ENCODE data around the gene KCNQ1.

KCNQ1 gene

DNA sequence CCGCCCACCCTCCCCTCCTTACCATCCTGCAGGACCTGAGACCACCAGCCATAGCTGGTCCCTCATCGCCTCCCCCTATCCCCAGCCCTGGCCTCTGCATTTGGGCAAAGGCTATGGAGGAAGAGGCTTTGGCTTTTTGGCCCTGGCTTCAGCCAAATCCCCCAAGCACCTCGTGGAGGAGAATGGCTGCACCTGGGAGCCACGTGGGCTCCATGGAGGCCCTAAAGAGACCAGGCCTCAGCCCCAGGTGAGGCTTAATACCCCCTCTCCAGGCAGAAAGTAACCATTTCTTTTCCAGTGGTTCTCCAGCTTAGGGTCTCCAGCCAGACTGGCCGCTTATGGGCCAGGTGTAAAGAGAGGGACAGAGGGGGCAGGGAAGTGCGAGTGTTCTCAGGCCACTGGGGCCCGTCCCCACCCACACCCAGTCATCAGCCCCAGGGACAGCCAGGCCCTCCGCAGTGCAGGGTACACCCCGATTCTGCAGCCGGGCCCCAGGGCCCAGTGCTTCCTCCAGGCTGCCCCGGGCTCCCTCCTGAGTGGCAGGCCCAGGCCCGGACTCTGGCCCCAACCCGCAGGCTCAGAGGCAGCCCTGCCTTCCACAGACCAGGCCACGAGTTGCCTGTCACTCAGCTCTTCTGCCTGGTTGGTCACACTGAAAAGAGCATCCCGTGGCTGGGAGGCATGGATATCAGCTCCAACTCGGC, 414.3 kb downstream of the KCNQ1 start:
- H3K36me3 ChIP-seq (ENCODE audit: control insufficient read depth in 2 of 2, insufficient read depth in 2 of 2, low read length in 2 of 2), result no peaks in the 10 kb centered on the region
- no peak overlapping the region for H3K4me3 ChIP-seq (ENCODE audit: low read length in 2 of 2)
- peaks cover 4% of the 10 kb centered on the region for H3K4me1 ChIP-seq (ENCODE audit: control insufficient read depth, insufficient read depth, low read length)
- H3K9me3 ChIP-seq (ENCODE audit: control insufficient read depth in 2 of 2, low read length in 2 of 2), result no peaks in the 10 kb centered on the region
- H3K9ac ChIP-seq (ENCODE audit: low read length in 2 of 2), result no peak overlapping the region
- no peak overlapping the region for H3K27ac ChIP-seq (ENCODE audit: low read length)
- peaks cover 2 to 16% of the 10 kb centered on the region in 2 donors for H3K27me3 ChIP-seq (ENCODE audit: control insufficient read depth in 1 of 2, insufficient read depth in 2 of 2, low read length in 2 of 2)

DNA sequence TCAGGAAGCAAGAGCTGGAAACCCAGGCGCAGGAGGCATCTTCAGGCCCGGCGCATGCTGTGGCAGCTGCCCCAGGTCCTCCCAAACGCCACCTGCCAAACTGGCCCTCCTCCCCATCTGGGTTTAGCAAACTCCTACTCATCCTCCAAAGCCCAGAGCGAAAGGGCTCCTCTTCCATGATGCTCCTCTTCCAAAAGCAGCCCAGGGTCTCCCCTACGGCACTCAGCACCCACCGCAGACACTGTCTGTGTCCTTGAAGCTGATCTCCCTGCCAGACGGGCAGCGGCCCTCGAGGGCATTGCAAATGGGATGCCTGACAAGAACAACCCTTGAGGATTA, 414.9 kb downstream of the KCNQ1 start:
- H3K9ac ChIP-seq (ENCODE audit: low read length in 2 of 2), result no peak overlapping the region
- H3K4me3 ChIP-seq (ENCODE audit: low read length in 2 of 2), result no peak overlapping the region
- no peaks in the 10 kb centered on the region for H3K9me3 ChIP-seq (ENCODE audit: control insufficient read depth in 2 of 2, low read length in 2 of 2)
- no peaks in the 10 kb centered on the region for H3K36me3 ChIP-seq (ENCODE audit: control insufficient read depth in 2 of 2, insufficient read depth in 2 of 2, low read length in 2 of 2)
- peaks cover 4% of the 10 kb centered on the region for H3K4me1 ChIP-seq (ENCODE audit: control insufficient read depth, insufficient read depth, low read length)
- H3K27ac ChIP-seq (ENCODE audit: low read length), result no peak overlapping the region
- H3K27me3 ChIP-seq (ENCODE audit: control insufficient read depth in 1 of 2, insufficient read depth in 2 of 2, low read length in 2 of 2), result peaks cover 2 to 16% of the 10 kb centered on the region in 2 donors

DNA sequence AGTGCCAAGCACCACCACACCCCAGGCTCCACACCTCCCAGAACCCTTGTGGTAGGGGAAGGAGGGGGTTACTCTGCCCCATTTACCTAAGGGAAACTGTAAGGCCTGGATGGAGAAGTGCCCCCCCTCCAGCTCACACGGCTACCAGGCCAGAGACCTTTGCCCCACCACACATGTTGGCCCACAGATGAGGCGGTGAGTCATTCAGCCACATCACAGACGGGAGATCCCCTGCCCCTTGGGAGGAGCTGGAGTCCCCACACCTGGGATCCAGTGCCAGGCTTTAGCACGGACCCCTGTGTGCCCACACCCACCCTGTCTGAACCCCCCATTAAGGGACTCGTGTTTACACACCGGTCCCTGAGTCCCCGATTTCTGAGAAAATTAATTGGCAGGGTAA, 415.8 kb downstream of the KCNQ1 start:
- Histone ChIP-seq H3K4me1 (ENCODE audit: control insufficient read depth, insufficient read depth, low read length) (peaks cover 4% of the 10 kb centered on the region), H3K27ac (ENCODE audit: low read length) (no peak overlapping the region), H3K36me3 (ENCODE audit: control insufficient read depth in 2 of 2, insufficient read depth in 2 of 2, low read length in 2 of 2) (no peaks in the 10 kb centered on the region), H3K27me3 (ENCODE audit: control insufficient read depth in 1 of 2, insufficient read depth in 2 of 2, low read length in 2 of 2) (peaks cover 2 to 16% of the 10 kb centered on the region in 2 donors), H3K9me3 (ENCODE audit: control insufficient read depth in 2 of 2, low read length in 2 of 2) (no peaks in the 10 kb centered on the region), H3K4me3 (ENCODE audit: low read length in 2 of 2) (no peak overlapping the region), H3K9ac (ENCODE audit: low read length in 2 of 2) (no peak overlapping the region)

DNA sequence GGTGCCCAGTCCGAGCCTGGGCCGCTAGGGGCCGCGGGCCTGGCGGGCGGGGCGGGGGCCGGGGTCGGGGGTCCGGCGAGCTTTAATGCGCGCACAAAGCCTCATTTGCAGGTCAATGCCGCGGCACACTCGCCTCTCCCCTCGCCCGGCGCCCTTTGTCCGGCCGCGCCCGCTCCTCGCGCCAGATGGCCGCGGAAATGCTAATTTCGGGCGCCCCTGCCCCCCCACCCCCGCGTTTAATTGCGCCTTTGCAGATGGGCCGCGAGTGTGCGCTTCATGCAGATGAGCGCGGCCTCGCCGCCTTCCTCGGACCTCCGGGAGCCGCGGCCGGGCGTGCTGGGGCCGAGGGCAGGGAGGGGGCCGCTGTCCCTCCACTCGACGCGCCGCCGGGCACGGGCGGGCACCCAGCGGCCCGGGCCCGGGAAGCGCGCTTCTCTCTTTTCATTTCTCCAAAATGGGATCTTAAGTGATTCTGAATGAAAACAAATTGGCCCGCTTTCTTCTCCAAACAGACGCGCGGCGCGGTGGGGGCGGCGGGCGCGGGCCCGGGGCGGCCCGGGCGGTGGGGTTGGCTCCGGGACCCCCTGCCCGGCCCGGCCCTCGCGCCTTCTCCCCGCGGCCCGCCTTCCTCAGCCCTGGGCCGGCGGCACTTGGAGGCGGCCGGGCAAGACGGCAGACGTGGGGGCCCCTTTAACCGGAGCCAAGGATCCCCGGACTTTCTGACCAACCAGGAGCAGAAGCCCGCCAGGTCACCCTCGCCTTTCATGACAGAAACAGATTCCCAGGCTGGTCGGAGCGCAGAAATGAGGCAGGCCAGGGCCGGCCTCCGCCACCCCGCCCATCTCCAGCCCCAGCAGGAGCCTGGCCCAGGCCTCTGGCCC, 417.8 kb downstream of the KCNQ1 start:
- Histone ChIP-seq H3K27ac (ENCODE audit: low read length) (no peak overlapping the region), H3K9me3 (ENCODE audit: control insufficient read depth in 2 of 2, low read length in 2 of 2) (peaks cover 0 to 6% of the 10 kb centered on the region in 2 donors), H3K9ac (ENCODE audit: low read length in 2 of 2) (no peak overlapping the region), H3K4me1 (ENCODE audit: control insufficient read depth, insufficient read depth, low read length) (peaks cover 4% of the 10 kb centered on the region), H3K27me3 (ENCODE audit: control insufficient read depth in 1 of 2, insufficient read depth in 2 of 2, low read length in 2 of 2) (peaks cover 2 to 18% of the 10 kb centered on the region in 2 donors), H3K4me3 (ENCODE audit: low read length in 2 of 2) (peak overlapping the region in 1 of 2 donors; percentile 40), H3K36me3 (ENCODE audit: control insufficient read depth in 2 of 2, insufficient read depth in 2 of 2, low read length in 2 of 2) (no peaks in the 10 kb centered on the region)

DNA sequence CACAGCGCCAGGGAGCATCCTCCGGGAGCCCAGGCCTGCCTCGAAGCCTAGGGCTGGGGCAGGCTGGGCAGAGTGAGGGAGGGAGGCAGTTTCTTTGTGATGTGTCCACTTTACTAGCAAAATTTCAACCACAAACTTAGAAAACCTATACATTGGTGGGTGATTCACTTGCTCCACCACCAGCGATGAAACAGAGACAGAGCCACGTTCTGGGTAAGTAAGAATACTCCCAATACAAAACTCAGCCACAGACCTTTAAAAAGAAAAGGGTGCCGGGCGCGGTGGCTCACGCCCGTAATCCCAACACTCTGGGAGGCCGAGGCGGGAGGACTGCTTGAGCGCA, 418.4 kb downstream of the KCNQ1 start:
- H3K9ac ChIP-seq (ENCODE audit: low read length in 2 of 2), result no peak overlapping the region
- H3K4me3 ChIP-seq (ENCODE audit: low read length in 2 of 2), result no peak overlapping the region
- H3K27ac ChIP-seq (ENCODE audit: low read length), result no peak overlapping the region
- no peaks in the 10 kb centered on the region for H3K36me3 ChIP-seq (ENCODE audit: control insufficient read depth in 2 of 2, insufficient read depth in 2 of 2, low read length in 2 of 2)
- H3K27me3 ChIP-seq (ENCODE audit: control insufficient read depth in 1 of 2, insufficient read depth in 2 of 2, low read length in 2 of 2), result peaks cover 2 to 18% of the 10 kb centered on the region in 2 donors
- peaks cover 0 to 6% of the 10 kb centered on the region in 2 donors for H3K9me3 ChIP-seq (ENCODE audit: control insufficient read depth in 2 of 2, low read length in 2 of 2)
- peaks cover 4% of the 10 kb centered on the region for H3K4me1 ChIP-seq (ENCODE audit: control insufficient read depth, insufficient read depth, low read length)

DNA sequence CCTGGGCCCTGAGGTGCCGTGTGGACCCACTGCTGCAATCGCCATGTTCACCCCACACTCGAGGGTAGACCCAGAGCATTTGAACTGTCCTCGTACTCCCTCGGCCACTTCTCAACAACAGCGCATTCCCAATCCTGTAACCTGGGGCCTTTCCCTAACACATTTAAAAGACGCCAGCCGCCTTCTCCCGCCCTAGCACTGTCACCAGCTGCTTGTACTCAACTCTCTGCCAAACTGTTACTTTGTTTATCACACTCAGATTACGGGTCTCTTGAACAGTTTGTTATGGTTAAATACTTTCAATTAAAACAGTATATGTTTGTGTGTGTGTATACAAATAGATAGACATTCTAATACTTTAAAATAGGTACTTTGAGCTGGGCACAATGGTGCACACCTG, 420.1 kb downstream of the KCNQ1 start:
- Histone ChIP-seq H3K4me1 (ENCODE audit: control insufficient read depth, insufficient read depth, low read length) (peaks cover 4% of the 10 kb centered on the region), H3K9ac (ENCODE audit: low read length in 2 of 2) (no peak overlapping the region), H3K4me3 (ENCODE audit: low read length in 2 of 2) (no peak overlapping the region), H3K36me3 (ENCODE audit: control insufficient read depth in 2 of 2, insufficient read depth in 2 of 2, low read length in 2 of 2) (no peaks in the 10 kb centered on the region), H3K27ac (ENCODE audit: low read length) (no peak overlapping the region), H3K9me3 (ENCODE audit: control insufficient read depth in 2 of 2, low read length in 2 of 2) (peaks cover 0 to 6% of the 10 kb centered on the region in 2 donors), H3K27me3 (ENCODE audit: control insufficient read depth in 1 of 2, insufficient read depth in 2 of 2, low read length in 2 of 2) (peaks cover under 1 to 30% of the 10 kb centered on the region in 2 donors)

DNA sequence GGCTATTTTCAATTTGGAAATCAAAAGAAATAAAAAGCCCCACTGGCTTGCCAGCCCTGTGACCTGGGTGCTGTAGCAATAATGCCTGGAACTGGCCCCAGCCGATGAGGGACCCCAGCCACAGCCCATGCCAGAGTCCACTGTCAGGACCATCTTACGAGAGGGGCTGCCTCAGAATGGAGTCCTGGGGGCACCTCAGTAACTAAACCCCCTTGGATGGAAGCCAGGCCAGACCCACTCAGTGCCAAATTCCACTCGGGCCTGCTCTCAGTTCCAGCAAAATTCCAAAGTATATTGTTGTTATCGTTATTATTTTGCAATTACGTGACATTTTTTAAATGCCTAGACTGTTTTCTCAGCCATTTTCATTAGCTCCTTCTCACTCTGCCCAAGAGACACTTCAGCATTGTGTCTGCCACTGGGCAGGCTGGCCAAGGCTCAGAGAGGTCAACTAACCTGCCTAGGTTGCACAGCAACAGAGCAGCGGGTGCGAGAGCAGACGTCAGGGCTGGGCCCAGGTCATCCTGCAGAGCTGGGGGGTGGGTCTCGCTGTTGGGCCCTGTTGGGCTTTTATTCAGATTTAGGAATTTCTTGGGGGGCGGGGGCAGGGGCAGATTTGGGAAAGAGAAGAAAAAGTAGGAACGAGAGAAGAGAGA, 421.2 kb downstream of the KCNQ1 start:
- peaks cover 11 to 38% of the 10 kb centered on the region in 2 donors for H3K27me3 ChIP-seq (ENCODE audit: control insufficient read depth in 1 of 2, insufficient read depth in 2 of 2, low read length in 2 of 2)
- H3K36me3 ChIP-seq (ENCODE audit: control insufficient read depth in 2 of 2, insufficient read depth in 2 of 2, low read length in 2 of 2), result no peaks in the 10 kb centered on the region
- H3K4me3 ChIP-seq (ENCODE audit: low read length in 2 of 2), result no peak overlapping the region
- H3K9ac ChIP-seq (ENCODE audit: low read length in 2 of 2), result no peak overlapping the region
- H3K27ac ChIP-seq (ENCODE audit: low read length), result no peak overlapping the region
- H3K9me3 ChIP-seq (ENCODE audit: control insufficient read depth in 2 of 2, low read length in 2 of 2), result peaks cover 0 to 6% of the 10 kb centered on the region in 2 donors
- H3K4me1 ChIP-seq (ENCODE audit: control insufficient read depth, insufficient read depth, low read length), result peaks cover 4% of the 10 kb centered on the region

DNA sequence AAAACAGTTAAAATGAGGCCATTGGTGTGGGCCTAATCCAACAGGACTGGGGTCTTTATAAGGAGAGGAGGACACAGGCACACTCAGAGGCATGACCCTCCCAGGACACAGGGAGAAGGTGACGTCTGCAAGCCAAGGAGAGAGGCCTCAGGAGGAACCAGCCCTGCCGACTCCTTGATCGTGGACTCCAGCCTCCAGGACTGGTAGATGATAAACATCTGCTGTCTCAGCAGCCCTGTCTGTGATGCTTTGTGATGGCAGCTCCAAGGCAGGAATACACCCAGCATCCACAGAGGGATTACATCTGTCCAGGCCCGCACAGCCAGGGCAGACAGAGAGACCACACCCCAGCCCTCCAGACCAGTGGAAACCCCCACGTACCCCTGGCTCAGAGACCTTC, 422.3 kb downstream of the KCNQ1 start:
- Histone ChIP-seq H3K27ac (ENCODE audit: low read length) (no peak overlapping the region), H3K4me1 (ENCODE audit: control insufficient read depth, insufficient read depth, low read length) (peaks cover 4% of the 10 kb centered on the region), H3K4me3 (ENCODE audit: low read length in 2 of 2) (no peak overlapping the region), H3K9me3 (ENCODE audit: control insufficient read depth in 2 of 2, low read length in 2 of 2) (peaks cover 0 to 6% of the 10 kb centered on the region in 2 donors), H3K9ac (ENCODE audit: low read length in 2 of 2) (no peak overlapping the region), H3K27me3 (ENCODE audit: control insufficient read depth in 1 of 2, insufficient read depth in 2 of 2, low read length in 2 of 2) (peaks cover 11 to 35% of the 10 kb centered on the region in 2 donors), H3K36me3 (ENCODE audit: control insufficient read depth in 2 of 2, insufficient read depth in 2 of 2, low read length in 2 of 2) (no peaks in the 10 kb centered on the region)

DNA sequence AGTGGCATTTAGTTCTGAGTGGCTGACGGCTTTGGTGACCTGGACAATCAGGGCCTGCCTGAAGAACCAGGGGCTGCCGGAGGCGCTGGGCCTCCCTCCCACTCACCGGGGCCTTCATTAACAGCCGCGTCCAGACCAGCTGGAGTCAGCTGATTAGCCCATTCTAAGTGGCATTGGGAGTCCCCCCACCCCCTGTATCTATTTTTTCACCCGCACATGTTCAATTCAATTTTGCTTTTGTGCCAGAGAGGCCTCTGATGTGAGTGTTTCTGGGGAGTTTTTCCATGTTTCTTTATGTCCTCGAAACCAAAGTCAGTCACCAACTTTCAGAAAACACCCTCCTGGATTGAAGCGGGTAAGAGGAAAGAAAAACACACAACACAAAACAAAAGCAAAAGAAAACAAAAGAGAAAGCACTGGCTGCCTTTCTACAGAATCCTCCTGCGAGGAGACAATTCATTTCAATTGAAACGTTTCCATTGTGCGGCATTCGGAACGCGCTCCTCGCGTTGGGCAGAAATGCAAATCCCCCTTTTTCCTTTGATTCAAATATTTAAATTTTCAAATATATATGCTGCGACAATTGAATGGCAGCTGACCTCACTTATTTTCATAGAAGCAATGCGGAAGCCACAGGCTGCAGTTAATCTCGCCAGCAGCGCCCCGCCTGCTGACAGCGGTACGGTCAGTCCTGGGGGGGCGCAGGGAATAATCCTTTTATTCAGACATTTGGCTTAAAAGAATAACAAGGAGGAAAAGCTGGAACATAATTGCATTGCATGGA, 423.1 kb downstream of the KCNQ1 start:
- peaks cover 0 to 6% of the 10 kb centered on the region in 2 donors for H3K9me3 ChIP-seq (ENCODE audit: control insufficient read depth in 2 of 2, low read length in 2 of 2)
- H3K9ac ChIP-seq (ENCODE audit: low read length in 2 of 2), result no peak overlapping the region
- H3K4me1 ChIP-seq (ENCODE audit: control insufficient read depth, insufficient read depth, low read length), result peaks cover 2% of the 10 kb centered on the region
- H3K27ac ChIP-seq (ENCODE audit: low read length), result no peak overlapping the region
- no peaks in the 10 kb centered on the region for H3K36me3 ChIP-seq (ENCODE audit: control insufficient read depth in 2 of 2, insufficient read depth in 2 of 2, low read length in 2 of 2)
- no peak overlapping the region for H3K4me3 ChIP-seq (ENCODE audit: low read length in 2 of 2)
- H3K27me3 ChIP-seq (ENCODE audit: control insufficient read depth in 1 of 2, insufficient read depth in 2 of 2, low read length in 2 of 2), result peaks cover 11 to 34% of the 10 kb centered on the region in 2 donors

DNA sequence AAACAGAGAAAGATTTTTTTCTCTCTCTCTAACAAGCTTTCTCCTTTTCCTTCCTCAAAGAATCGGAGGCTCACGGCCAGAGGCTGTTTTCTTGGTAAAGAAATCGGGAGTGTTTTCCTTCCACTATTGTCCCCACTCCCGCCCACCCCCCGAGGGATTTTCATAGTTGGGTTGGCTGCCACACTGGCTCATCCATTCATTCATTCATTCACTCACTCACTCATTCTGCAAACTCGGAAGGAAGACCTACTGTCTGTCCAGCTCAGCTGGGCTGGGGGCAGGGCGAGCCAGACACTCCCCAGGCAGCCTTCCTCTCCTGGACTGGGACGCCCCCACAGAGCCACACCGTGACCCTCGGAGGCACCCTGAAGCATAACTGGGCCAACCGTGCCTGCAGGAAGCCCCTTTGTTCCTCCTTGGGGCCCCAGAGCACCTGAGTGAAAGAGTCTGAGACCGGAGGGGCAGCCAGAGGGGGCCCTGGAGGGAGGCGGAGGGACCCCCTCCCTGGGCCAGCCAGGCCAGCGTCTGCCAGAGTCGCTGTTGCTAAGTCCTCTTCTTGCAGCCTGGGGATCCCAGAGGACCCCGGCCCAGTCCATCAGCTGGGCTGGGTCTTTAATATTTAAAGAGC, 423.8 kb downstream of the KCNQ1 start:
- H3K36me3 ChIP-seq (ENCODE audit: control insufficient read depth in 2 of 2, insufficient read depth in 2 of 2, low read length in 2 of 2), result no peaks in the 10 kb centered on the region
- H3K9ac ChIP-seq (ENCODE audit: low read length in 2 of 2), result no peak overlapping the region
- peaks cover 0 to 6% of the 10 kb centered on the region in 2 donors for H3K9me3 ChIP-seq (ENCODE audit: control insufficient read depth in 2 of 2, low read length in 2 of 2)
- H3K27me3 ChIP-seq (ENCODE audit: control insufficient read depth in 1 of 2, insufficient read depth in 2 of 2, low read length in 2 of 2), result peaks cover 11 to 28% of the 10 kb centered on the region in 2 donors
- no peak overlapping the region for H3K4me3 ChIP-seq (ENCODE audit: low read length in 2 of 2)
- H3K27ac ChIP-seq (ENCODE audit: low read length), result no peak overlapping the region
- H3K4me1 ChIP-seq (ENCODE audit: control insufficient read depth, insufficient read depth, low read length), result no peaks in the 10 kb centered on the region
